ENCODE measurements around the gene KMT2D.

- no peak for TF ChIP-seq EZH2 (IDR thresholded peaks at IDR 0.05; ENCODE audit: borderline replicate concordance, low read length)
- TF ChIP-seq CTCF (IDR thresholded peaks at IDR 0.05; ENCODE audit: low read length), result no peak
Observed at GRCh38 chr12:49031573-49032161, 28.9 kb downstream of the KMT2D start.
